IMR-90 (cell line): ENCODE data around the gene IRX3. TPM values are rescaled to one million over a fixed set of nuclear protein-coding genes. Genes with fewer than 3 reads are reported as not detected.

Source experiments
- ATAC-seq: fragments of 200-7000 bp; cut with Tn5 transposase; 2 replicates; pipeline ENCODE4 v1.9.1; 2020; ENCODE audit warnings: low read depth, mild to moderate bottlenecking, moderate library complexity
- BruUV-seq: library from RNA; stranded (reverse); fragments of 400-500 nt; replicated peaks from 2 replicates; lab custom pipeline; 2021; lab: Mats Ljungman, UMichigan
- CTCF ChIA-PET: fragments of 300-600 bp; formaldehyde crosslinking; extraction: SDS; loops from one replicate; lab custom pipeline; 2021; ENCODE audit warnings: antibody characterized with exemption; lab: Yijun Ruan, JAX
- POLR2A ChIA-PET: fragments of 300-600 bp; sonication (Branson Sonifier 250); formaldehyde crosslinking; loops from one replicate; lab custom pipeline; 2022; ENCODE audit warnings: antibody characterized with exemption; ENCODE audit not compliant: unreplicated experiment; lab: Charles Lee
- DNase-seq: peaks from one replicate; pipeline ENCODE4 v3.0.0; 2013
- H2AFZ ChIP-seq: replicated peaks from 2 replicates; pipeline ENCODE3; 2013; ENCODE audit warnings: low read length, mild to moderate bottlenecking; ENCODE audit not compliant: poor library complexity
- H2AK5ac ChIP-seq: 2 replicates; pipeline ENCODE4 v1.6.1; 2013; ENCODE audit warnings: low read depth, low read length, inconsistent platforms
- H2AK9ac ChIP-seq: replicated peaks from 2 replicates; pipeline ENCODE3; 2013; ENCODE audit warnings: mild to moderate bottlenecking, low read depth, low read length, moderate library complexity; ENCODE audit not compliant: poor library complexity
- H2BK120ac ChIP-seq: 2 replicates; pipeline ENCODE4 v1.6.1; 2013; ENCODE audit warnings: low read depth, low read length, inconsistent platforms
- H2BK15ac ChIP-seq: 3 replicates; pipeline ENCODE4 v1.6.1; 2013; ENCODE audit warnings: low read depth, low read length, inconsistent platforms
- H2BK20ac ChIP-seq: 2 replicates; pipeline ENCODE4 v1.6.1; 2013; ENCODE audit warnings: low read depth, mild to moderate bottlenecking, inconsistent platforms, low read length, moderate library complexity
- H2BK5ac ChIP-seq: 2 replicates; pipeline ENCODE4 v1.6.1; 2013; ENCODE audit warnings: mild to moderate bottlenecking, low read depth, low read length, inconsistent platforms; ENCODE audit not compliant: poor library complexity, severe bottlenecking
- H3K14ac ChIP-seq: replicated peaks from 2 replicates; pipeline ENCODE4 v1.6.1; 2013; ENCODE audit warnings: low read depth, low read length, inconsistent platforms
- H3K18ac ChIP-seq: 2 replicates; pipeline ENCODE4 v1.6.1; 2013; ENCODE audit warnings: low read depth, low read length, control low read depth
- H3K23ac ChIP-seq: 2 replicates; pipeline ENCODE4 v1.6.1; 2013; ENCODE audit warnings: low read depth, low read length, inconsistent platforms
- H3K27ac ChIP-seq: 2 replicates; pipeline ENCODE4 v1.5.1; 2013; ENCODE audit warnings: mild to moderate bottlenecking, control low read depth, low read length; ENCODE audit not compliant: insufficient read depth
- H3K27me3 ChIP-seq: 2 replicates; pipeline ENCODE4 v1.6.1; 2013; ENCODE audit warnings: low read length; ENCODE audit not compliant: control insufficient read depth, insufficient read depth
- H3K36me3 ChIP-seq: 2 replicates; pipeline ENCODE4 v1.6.1; 2013; ENCODE audit warnings: low read length, mixed read lengths; ENCODE audit not compliant: control insufficient read depth, insufficient read depth
- H3K4ac ChIP-seq: 2 replicates; pipeline ENCODE4 v1.6.1; 2013; ENCODE audit warnings: low read depth, low read length, inconsistent platforms
- H3K4me1 ChIP-seq: 2 replicates; pipeline ENCODE4 v1.6.1; 2013; ENCODE audit warnings: low read length, mixed read lengths; ENCODE audit not compliant: control insufficient read depth, insufficient read depth
- H3K4me2 ChIP-seq: 2 replicates; pipeline ENCODE4 v1.6.1; 2013; ENCODE audit warnings: low read depth, mild to moderate bottlenecking, control low read depth, low read length, moderate library complexity
- H3K4me3 ChIP-seq: 2 replicates; pipeline ENCODE4 v1.5.1; 2013; ENCODE audit warnings: low read depth, mild to moderate bottlenecking, control low read depth, low read length, moderate library complexity; ENCODE audit not compliant: insufficient read depth
- H3K56ac ChIP-seq: 2 replicates; pipeline ENCODE4 v1.6.1; 2013; ENCODE audit warnings: low read length, inconsistent platforms; ENCODE audit not compliant: insufficient read depth; ENCODE audit errors: extremely low read depth
- H3K79me1 ChIP-seq, 2 experiments: 2 replicates each; pipeline ENCODE4 v1.6.1; 2013; ENCODE audit warnings: low read length in 2 of 2, inconsistent platforms in 1 of 2, low read depth in 1 of 2
- H3K9ac ChIP-seq: 2 replicates; pipeline ENCODE4 v1.6.1; 2013; ENCODE audit warnings: low read depth, low read length, control low read depth
- H3K9me1 ChIP-seq: 2 replicates; pipeline ENCODE4 v1.6.1; 2013; ENCODE audit warnings: low read length, inconsistent platforms; ENCODE audit not compliant: insufficient read depth
- H3K9me3 ChIP-seq: 2 replicates; pipeline ENCODE4 v1.6.1; 2013; ENCODE audit warnings: low read length; ENCODE audit not compliant: control insufficient read depth, insufficient read depth
- H4K20me1 ChIP-seq: 2 replicates; pipeline ENCODE4 v1.6.1; 2013; ENCODE audit warnings: low read length, inconsistent platforms; ENCODE audit not compliant: insufficient read depth
- H4K5ac ChIP-seq: 2 replicates; pipeline ENCODE4 v1.6.1; 2013; ENCODE audit warnings: mild to moderate bottlenecking, low read depth, low read length, control low read depth
- H4K8ac ChIP-seq, 2 experiments: 2 replicates each; pipeline ENCODE4 v1.6.1; 2013; ENCODE audit warnings: low read depth in 2 of 2, low read length in 2 of 2, control low read depth in 1 of 2, inconsistent platforms in 1 of 2
- H4K91ac ChIP-seq: 2 replicates; pipeline ENCODE4 v1.6.1; 2013; ENCODE audit warnings: low read depth, low read length, inconsistent platforms; ENCODE audit not compliant: insufficient read depth
- BHLHE40 ChIP-seq: fragments of 150-350 bp; IDR thresholded peaks from 2 replicates; pipeline ENCODE4 v1.6.1; 2016; ENCODE audit warnings: mild to moderate bottlenecking, low read depth, low read length
- CEBPB ChIP-seq: IDR thresholded peaks from 2 replicates; pipeline ENCODE4 v1.6.1; 2012; ENCODE audit warnings: low read depth, low read length, improper control_type of control experiment
- CHD1 ChIP-seq: IDR thresholded peaks from 2 replicates; pipeline ENCODE4 v1.6.1; 2012; ENCODE audit warnings: low read depth, low read length, improper control_type of control experiment
- CTCF ChIP-seq: conservative IDR thresholded peaks from 2 replicates; pipeline ENCODE4 v1.5.1; 2012; ENCODE audit warnings: mild to moderate bottlenecking, low read depth, low read length, improper control_type of control experiment
- ELK1 ChIP-seq: fragments of 150-350 bp; IDR thresholded peaks from 2 replicates; pipeline ENCODE4 v1.6.1; 2016; ENCODE audit warnings: low read depth, mild to moderate bottlenecking, low read length, moderate library complexity, borderline replicate concordance
- FOS ChIP-seq: fragments of 150-350 bp; IDR thresholded peaks from 2 replicates; pipeline ENCODE4 v1.6.1; 2016; ENCODE audit warnings: low read depth, low read length
- MAFK ChIP-seq: IDR thresholded peaks from 2 replicates; pipeline ENCODE4 v1.6.1; 2012; ENCODE audit warnings: low read depth, low read length, improper control_type of control experiment
- MAZ ChIP-seq: IDR thresholded peaks from 2 replicates; pipeline ENCODE4 v1.6.1; 2012; ENCODE audit warnings: low read depth, mild to moderate bottlenecking, low read length, improper control_type of control experiment, moderate library complexity, borderline replicate concordance
- MXI1 ChIP-seq: IDR thresholded peaks from 2 replicates; pipeline ENCODE4 v1.6.1; 2012; ENCODE audit warnings: low read depth, mild to moderate bottlenecking, low read length, moderate library complexity, borderline replicate concordance
- NFE2L2 ChIP-seq: fragments of 150-350 bp; IDR thresholded peaks from 2 replicates; pipeline ENCODE4 v1.6.1; 2016; ENCODE audit warnings: low read depth, mild to moderate bottlenecking, low read length
- POLR2A ChIP-seq: IDR thresholded peaks from 2 replicates; pipeline ENCODE4 v1.6.1; 2012; ENCODE audit warnings: mild to moderate bottlenecking, low read depth, low read length
- RAD21 ChIP-seq: IDR thresholded peaks from 2 replicates; pipeline ENCODE4 v1.6.1; 2012; ENCODE audit warnings: low read length, improper control_type of control experiment
- RCOR1 ChIP-seq: IDR thresholded peaks from 2 replicates; pipeline ENCODE4 v1.6.1; 2012; ENCODE audit warnings: mild to moderate bottlenecking, low read length, improper control_type of control experiment; ENCODE audit not compliant: insufficient replicate concordance
- RFX5 ChIP-seq: IDR thresholded peaks from 2 replicates; pipeline ENCODE4 v1.8.0; 2012; ENCODE audit warnings: low read depth, mild to moderate bottlenecking, low read length, moderate library complexity
- SMC3 ChIP-seq: fragments of 150-350 bp; IDR thresholded peaks from 2 replicates; pipeline ENCODE4 v1.6.1; 2016; ENCODE audit warnings: low read depth, mild to moderate bottlenecking, antibody characterized with exemption, low read length, moderate library complexity
- USF2 ChIP-seq: fragments of 150-350 bp; IDR thresholded peaks from 2 replicates; pipeline ENCODE4 v1.6.1; 2017; ENCODE audit warnings: mild to moderate bottlenecking, antibody characterized with exemption, low read length, low read depth
- WGBS, 2 experiments: methylation state at CpG; one replicate each; pipeline versions ENCODE4 v1.1.5 to v1.1.7; 2013; ENCODE audit warnings: missing lambda C conversion rate in 2 of 2; ENCODE audit not compliant: insufficient read length in 1 of 2; ENCODE audit errors: extremely low coverage in 2 of 2; 5-methylcytosine and 5-hydroxymethylcytosine counted together
- dilution Hi-C: fragments of 300-500 bp; cut with HindIII; formaldehyde crosslinking; loops from one replicate; pipeline ENCODE4 v1.14.3; 2018; ENCODE audit warnings: low sequenced_read_pairs; ENCODE audit not compliant: unreplicated experiment
- in situ Hi-C: fragments of 300-500 bp; cut with MboI; formaldehyde crosslinking; loops from 3 replicates; pipeline ENCODE4 v1.14.3; 2019; ENCODE audit warnings: low sequenced_read_pairs, inconsistent platforms, mixed read lengths
- intact Hi-C: fragments of 100-400 bp; cut with micrococcal nuclease; formaldehyde crosslinking; loops from 2 replicates; pipeline ENCODE4 v1.10.0; 2022
- polyA plus RNA-seq, 3 experiments: library from polyadenylated mRNA; depleted of rRNA; stranded (reverse); fragments of >200 nt; gene quantifications; 2 replicates each; pipeline ENCODE4 v1.2.3, GENCODE V29; 2012; ENCODE audit warnings: low replicate concordance in 1 of 3
- total RNA-seq: library from RNA; depleted of rRNA; stranded (reverse); fragments of >200 nt; gene quantifications from 2 replicates; pipeline ENCODE4 v1.2.3, GENCODE V29; 2012

IRX3 gene
- total and polyA plus RNA-seq, 2 of the 4 experiments (the other 2 are of a cell fraction): not detected

GRCh38 chr16:54335230-54335629 lies 48.6 kb upstream of the IRX3 start:
- H3K36me3 ChIP-seq: no peaks in the 10 kb centered on the region
- DNase-seq (no peak), ATAC-seq (no peak)
- no peak overlapping the region for H3K4ac ChIP-seq
- H2AK5ac ChIP-seq: no peak overlapping the region
- no peak overlapping the region for H3K23ac ChIP-seq
- no peak overlapping the region for H3K14ac ChIP-seq
- no peak overlapping the region for H2BK120ac ChIP-seq
- no peak overlapping the region for H3K9ac ChIP-seq
- no peak overlapping the region for H3K4me3 ChIP-seq
- no peak overlapping the region for H3K27ac ChIP-seq
- H4K8ac ChIP-seq: no peak overlapping the region
- no peak overlapping the region for H3K56ac ChIP-seq
- no CpG with 5 or more reads among the region's 3 CpGs for WGBS, 2 experiments
- no peak overlapping the region for H3K18ac ChIP-seq
- TF ChIP-seq CTCF (no peak), RFX5 (no peak), RCOR1 (no peak), MAFK (no peak), MAZ (no peak), CHD1 (no peak), BHLHE40 (no peak), SMC3 (no peak), RAD21 (no peak), POLR2A (no peak), ELK1 (no peak), USF2 (no peak), CEBPB (no peak), FOS (no peak), NFE2L2 (no peak), MXI1 (no peak)
- in situ Hi-C loops: no loop called here
- H2AFZ ChIP-seq: no peak overlapping the region
- ChIA-PET CTCF (no interaction called here), POLR2A (no interaction called here)
- peaks cover 8% of the 10 kb centered on the region for H3K27me3 ChIP-seq
- dilution Hi-C loops: no loop called here
- no peak overlapping the region for H2BK5ac ChIP-seq
- no peaks in the 10 kb centered on the region for H4K20me1 ChIP-seq
- no peak overlapping the region for H3K4me2 ChIP-seq
- no peak overlapping the region for H2BK20ac ChIP-seq
- no peaks in the 10 kb centered on the region for H3K4me1 ChIP-seq
- H3K79me1 ChIP-seq: no peaks in the 10 kb centered on the region
- intact Hi-C loops: no loop called here
- H4K5ac ChIP-seq: no peak overlapping the region
- no peak overlapping the region for H2BK15ac ChIP-seq
- no peaks in the 10 kb centered on the region for H3K9me3 ChIP-seq
- no peaks in the 10 kb centered on the region for H3K9me1 ChIP-seq
- no TSS peak for BruUV-seq
- no peak overlapping the region for H2AK9ac ChIP-seq
- H4K91ac ChIP-seq: no peak overlapping the region
